ENCODE measurements around the gene TTLL4.

The TTLL4 gene

DNA sequence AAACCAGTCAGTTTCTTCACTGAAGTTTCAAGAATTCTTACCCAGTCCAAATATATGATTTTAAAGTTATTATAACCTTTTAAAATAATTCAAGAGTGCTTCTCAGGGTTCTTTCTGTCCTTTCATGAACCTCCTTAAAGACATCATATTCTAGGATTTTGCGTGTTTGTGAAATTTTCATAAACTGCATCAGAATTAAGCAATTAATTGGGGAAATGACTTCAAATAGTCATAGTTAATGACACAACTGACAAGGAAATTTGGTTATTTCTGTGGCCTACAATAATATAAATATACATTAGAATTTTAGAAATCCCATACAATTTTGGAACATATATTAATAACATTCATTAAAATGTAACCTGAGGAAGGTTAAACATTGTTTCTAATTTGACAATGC lies 81.8 kb downstream of the TTLL4 start:
- no peak for DNase-seq

GRCh38 chr2:218796691-218797090 lies 86.1 kb downstream of the TTLL4 start:
- DNase-seq: no peak

DNA sequence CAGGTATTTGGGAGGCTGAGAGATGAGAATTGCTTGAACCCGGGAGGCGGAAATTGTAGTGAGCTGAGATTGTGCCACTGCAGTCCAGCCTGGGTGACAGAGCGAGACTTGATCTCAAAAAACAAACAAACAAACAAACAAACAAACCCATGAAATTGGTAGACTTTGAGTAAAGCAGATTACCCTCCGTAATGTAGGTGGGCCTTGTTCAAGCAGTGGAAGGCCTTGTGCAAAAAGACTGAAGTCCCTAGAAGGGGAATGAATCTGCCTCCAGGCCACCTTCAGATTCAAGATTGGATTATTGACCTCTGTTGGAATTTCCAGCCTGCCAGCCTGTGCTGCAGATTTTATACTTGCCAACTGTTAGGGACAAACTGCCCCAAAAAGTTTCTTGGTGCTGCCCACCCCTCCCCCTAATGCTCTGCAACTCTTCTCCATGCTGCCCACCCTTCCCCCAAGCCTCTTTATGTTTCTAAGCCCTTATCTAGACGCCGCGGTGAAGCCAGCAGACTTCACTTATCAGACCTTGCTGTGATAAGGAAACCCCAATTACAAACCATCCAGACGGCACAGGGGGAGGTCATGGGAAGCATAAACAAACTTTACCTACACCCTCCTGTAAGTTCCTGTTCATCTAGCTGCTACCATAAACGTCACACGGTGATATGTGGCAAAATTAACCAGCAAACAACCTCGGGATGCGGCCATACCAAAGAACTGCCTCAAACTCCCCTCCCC lies 88.3 kb downstream of the TTLL4 start:
- no peak for DNase-seq

DNA sequence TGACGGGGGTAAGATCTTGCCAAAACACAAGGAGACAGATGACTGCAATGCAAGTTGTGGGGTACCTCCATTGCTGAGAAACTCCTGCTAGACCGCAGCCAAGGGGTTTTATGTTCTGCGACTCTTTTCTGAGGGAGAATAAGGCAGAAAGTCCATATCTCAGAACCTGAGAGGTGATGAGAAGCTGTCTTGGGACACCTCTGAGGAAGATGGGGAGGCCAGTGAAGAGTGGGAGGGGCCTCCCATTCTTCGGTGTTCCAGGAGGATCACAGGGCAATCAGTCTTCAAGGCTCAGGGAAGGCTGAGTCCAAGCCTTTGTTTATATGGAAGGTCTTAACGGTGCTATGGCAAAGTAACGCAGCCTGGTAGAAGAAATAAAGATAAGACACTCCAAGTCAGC lies 89.4 kb downstream of the TTLL4 start:
- DNase-seq: no peak

- no peak for DNase-seq
These were observed 91.9 kb downstream of the TTLL4 start for GRCh38 chr2:218802386-218802994.

- DNase-seq: no peak
These were observed 94.2 kb downstream of the TTLL4 start for GRCh38 chr2:218804817-218805216.

Data from activated CD4-positive, alpha-beta T cell treated with anti-CD3 and anti-CD28 coated beads, Interleukin-2, amount 50 U/mL, for 4 hours (primary cell).